HG03025 (cell line): Measurements from ENCODE around the gene MAJIN.

Experiments
- ATAC-seq: cut with Tn5 transposase; IDR thresholded peaks from one replicate; pipeline ENCODE4 v1.9.1; 2021; ENCODE audit warnings: mild to moderate bottlenecking, moderate library complexity; ENCODE audit not compliant: unreplicated experiment, low FRiP score

The MAJIN gene

DNA sequence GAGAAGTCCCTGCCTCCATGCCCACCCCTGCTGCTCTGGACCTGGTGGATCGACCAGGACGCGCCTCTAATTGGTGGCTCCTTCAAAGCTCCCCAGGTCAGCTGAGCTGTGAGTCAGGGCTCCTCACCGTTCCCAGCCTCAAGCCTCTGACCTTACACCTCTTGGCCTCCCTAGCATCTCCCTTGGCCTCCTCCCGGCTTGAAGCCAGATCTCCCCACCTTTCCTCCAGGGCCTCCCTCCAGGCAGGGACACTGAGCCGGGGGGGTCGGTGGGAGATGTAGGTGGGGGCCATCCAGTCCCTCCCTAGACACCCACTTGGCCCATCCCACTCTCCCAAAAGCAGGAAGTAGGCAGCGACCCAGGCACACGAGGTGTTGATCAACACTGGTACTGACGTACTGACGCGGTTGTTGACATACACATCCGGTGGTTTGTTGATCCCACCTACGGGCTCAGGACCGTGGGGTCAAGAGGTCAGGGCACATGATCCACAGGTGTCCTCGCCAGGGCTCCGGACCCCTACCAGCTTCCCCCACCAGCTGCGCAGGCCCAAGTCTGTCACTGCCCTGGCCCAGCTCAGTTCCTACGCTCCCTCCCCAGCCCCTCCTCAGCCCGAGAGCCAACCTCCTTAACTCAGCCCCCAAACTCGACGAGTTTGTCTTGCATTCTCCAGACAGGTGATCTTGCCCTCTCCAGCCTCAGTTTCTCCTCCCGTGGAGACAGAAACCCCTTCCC, 55.7 kb downstream of the MAJIN start:
- ATAC-seq: no peak

DNA sequence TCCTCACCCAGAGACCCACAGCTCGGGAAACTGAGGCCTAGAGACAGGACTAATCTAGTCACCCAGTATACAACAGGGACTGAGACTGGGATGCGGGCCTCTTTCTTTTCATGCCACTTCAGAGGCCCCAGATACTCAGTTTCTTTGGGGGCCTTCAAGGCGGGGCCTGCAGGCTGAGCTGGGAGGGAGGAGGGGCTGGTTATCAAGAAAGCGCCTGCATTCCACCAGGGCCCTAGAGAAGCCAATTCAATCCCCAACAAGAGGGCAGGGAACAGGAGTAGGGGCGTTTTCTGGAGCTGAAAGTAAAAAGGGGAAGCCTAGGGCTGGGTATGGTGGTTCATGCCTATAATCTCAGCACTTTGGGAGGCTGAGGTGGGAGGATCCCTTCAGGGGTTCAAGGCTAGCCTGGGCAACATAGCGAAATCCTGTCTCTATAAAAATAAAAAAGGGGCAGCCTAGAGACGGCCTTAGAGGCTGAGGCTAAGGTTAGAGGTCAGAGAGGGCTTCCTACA, 56.5 kb downstream of the MAJIN start:
- ATAC-seq: no peak

DNA sequence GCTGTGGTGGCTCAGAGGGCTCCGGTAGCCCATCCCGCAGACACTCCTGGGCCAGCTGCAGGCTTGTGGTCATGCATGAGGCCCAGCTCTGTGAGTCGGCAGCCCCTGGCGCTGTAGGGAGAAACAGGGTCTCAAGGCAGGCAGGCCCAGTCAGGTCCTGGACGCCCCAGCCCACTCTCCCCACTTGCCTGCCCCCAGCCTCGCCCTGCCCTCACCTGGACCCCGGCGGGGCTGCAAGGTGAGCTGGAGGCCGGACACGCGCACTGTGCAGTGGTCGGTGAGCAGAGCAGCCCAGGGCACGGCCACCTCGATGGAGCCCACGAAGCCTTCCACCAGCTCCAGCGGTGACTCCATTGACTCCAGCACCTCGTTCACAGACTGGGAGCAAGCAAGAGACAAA, 57.8 kb downstream of the MAJIN start:
- no peak for ATAC-seq

DNA sequence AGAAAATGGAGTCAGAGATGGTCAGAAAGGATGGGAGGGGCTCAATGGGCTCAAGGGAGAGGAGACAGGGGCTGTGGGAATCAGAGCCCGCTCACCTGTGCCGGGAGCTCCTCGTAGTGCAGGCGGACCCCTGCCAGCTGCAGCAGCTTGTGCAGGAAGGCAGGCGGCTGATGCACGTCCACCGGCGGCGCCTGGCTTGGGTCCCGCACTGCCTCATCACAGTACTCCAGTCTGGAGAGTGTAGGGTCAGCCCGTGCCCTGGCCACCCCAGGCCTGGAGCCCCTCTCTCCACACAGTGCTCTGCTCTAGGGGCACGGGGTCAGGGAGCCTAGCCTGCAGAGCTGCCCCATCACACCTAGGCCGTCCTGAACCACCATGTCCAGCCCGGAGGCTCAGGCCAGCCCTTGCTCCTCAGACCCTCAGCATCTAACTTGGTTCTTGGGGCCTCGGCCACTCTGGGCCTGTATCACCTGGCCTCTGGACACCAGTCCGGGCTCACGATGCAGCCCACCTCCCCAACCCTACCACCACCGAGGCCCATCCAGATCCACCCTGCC, 58.7 kb downstream of the MAJIN start:
- ATAC-seq: no peak

DNA sequence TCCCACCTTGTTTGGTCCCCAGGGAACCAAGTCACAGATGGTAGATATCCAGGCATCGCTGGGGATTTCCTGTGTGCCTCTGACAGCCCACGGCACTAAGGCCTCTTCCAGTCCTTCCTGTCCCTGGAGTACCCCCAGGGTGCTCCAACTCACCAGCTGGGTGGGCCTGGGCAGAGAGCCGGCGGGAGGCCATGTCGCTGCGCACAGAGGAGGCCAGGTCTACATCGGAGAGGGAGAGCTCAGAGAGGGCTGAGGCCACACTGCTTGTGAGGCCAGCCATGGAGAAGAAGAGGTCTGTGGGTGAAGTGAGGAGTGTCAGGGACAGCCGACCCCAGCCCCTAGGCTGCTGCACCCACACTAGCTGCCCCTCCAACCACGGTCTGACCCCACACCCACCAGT, 60.2 kb downstream of the MAJIN start:
- no peak for ATAC-seq

DNA sequence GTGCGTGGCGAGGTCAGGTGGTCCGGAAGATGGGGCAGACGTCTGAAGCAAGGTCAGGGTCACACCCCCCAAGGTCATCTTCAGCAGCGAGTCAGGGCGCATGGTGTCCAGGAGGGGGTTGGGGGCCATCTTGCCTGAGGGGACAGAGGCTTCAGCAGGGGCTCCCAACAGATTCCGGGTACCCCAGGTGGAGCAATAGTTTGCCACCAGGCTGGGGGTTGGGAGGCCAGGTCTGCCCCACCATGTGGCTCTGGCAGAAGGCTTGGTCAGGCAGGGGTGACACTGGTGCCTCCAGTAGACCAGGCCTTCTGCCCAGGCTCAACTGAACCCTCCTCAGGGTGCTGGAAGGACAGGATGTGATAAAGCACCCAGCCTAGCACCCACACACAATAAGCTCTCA, 60.8 kb downstream of the MAJIN start:
- ATAC-seq: no peak

DNA sequence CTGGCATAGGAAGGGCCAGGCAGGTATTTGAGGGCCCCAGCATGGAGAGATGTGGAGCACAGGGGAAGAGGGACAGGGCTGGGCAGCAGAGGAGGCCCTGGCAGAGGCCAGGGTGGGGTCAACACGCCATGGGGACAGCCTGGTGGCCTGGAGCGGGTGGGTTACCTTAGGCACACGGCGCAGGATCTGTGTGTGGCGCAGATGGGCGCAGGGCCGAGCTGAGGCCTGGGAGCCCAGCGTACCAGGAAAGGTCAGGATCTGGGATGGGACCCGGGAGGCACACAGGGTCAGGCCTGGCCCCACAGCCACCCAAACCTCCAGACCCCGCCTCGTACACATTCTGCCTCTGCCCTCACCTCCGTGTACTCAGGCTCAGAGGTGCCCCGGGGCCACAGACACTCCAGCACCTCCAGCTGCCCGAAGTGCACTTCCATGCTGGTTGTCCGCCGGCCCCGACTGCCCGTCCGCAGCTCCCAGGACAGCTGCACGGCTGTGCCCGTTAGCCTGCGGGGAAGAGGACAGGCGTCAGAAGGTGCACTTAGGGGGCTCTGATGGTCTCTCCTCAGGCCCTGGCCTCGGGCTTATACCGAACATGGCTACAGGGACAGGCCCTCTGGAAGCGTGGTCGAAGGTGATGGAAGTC, 61.3 kb downstream of the MAJIN start:
- ATAC-seq: no peak

DNA sequence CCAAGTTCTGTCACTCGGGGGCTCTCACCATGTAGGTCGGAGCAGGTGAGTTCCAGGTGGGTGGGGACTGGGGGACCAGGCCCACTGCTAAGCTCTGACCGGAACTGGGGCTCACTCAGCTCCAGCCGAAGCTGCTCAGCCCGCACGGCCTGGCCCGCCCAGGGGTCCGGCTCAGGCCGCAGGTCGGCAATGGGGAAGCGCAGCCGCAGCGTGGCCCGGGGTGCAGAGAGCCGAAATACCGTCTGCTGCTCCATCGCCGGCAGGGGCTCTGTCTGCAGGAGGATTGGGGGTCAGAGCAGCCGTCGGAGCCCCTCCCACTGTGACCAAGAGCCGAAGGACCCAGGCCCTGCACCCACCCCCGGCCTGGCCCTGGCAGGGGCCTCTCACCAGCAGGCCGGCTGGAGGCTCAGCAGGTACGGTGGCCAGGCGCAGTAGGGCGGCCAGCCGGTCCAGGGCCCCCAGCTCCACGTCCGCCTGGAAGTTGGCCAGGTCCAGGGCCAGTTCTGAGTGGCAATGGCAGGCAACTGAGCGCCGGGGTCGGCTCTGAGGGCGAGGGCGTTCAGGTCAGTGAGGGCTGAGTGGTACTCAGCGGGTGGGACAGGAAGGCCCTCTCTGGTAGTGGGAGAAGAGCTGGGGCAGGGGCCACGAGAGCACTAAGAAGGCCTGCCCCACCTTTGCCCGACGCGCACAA, 62.1 kb downstream of the MAJIN start:
- ATAC-seq: no peak

DNA sequence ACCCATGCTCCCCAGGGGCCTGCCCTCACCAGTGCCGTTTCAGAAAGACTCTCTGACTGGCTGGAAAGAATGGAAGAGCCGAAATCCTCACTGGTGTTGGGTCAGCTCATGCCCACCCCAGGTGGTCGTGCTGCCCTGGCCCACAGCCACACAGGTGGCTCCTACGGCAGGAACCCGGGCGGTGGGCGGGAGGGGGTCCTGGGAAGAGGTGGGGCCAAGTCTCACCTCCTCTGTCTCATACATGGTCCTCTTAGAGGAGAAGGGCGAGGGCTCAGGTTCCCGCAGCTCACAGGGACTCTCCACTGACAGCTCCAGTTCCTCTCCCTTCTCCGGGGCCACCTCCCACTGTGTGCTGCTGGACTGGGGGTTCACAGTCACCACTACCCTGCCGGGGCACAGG, 63.1 kb downstream of the MAJIN start:
- ATAC-seq: no peak

DNA sequence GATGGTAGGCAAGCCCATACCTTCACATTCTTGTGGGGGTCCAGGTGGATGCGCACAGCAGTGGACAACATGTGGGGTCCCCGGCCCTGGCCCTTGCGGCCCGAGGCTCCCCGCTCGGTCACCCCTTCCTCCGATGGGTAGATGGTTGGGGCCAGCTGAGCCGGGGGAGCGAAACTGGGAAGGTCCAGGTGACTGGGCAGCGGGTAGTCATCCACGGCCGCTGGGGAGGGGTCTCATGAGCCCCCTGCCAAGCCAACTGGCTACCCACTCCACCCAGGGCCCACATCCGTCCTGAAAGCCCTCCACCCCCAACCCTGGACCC, 65.6 kb downstream of the MAJIN start:
- no peak for ATAC-seq

DNA sequence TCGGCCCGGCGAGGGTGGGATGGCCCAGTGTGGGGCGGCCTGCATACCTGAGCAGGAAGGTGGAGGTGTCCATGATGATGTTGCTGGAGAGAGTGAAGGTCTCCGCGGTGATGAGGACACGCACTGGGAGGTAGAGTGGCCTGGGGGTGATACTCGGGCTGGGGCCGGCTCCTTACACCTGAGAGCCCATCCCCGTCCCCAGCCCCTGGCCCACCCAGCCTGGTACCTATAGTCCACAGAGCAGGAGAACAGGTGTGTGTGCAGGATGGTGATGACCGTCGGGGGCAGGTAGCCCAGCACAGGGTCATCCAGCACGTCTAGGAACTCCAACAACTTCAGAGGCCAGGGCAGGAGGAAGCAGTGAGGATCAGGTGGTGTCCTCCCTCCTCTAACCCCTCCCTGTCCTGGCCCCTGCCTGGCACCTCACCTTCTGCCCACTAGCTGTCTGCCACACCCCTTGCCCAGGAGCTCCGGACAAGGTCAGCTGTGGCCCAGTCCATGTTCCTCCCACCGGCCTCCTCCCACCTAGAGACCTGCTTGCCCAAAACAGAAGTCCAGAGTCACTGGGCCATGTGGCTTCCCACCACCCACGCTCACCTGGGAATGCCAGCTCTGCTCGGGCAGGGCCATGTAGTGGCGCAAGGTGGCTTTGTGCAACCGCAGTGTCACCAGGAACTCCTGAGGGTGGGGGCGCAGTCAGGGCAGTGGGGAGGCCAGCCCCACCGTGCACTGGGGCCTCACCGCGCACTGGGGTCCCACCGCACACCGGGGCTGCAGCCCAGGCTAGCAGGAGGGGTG, 66.2 kb downstream of the MAJIN start:
- no peak for ATAC-seq

DNA sequence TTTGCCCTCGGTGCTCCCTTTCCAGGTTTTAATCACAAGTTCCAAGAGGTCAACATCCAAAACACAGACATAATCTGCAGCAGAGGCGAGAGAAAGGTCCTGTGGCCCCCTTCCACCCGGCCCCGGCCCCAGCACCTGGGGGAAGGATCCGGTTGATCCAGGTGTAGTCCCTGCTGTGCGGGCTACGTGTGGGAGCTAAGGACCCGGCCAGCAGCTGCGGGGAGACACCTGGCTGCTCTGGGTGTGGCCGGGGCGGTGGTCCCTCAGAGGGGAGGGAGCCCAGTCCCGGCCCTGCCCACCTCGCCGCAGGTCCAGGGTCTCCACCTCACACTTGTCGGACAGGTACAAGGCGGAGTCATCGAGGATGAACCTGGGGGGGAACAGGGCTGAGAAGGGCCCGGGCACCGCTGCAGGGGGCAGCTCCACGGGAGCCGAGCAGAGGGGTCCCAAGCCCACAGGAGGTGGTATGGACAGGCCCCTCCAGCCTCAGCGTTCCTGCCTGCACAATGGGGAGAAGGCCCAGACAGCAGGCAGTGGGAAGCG, 68.5 kb downstream of the MAJIN start:
- ATAC-seq: no peak

DNA sequence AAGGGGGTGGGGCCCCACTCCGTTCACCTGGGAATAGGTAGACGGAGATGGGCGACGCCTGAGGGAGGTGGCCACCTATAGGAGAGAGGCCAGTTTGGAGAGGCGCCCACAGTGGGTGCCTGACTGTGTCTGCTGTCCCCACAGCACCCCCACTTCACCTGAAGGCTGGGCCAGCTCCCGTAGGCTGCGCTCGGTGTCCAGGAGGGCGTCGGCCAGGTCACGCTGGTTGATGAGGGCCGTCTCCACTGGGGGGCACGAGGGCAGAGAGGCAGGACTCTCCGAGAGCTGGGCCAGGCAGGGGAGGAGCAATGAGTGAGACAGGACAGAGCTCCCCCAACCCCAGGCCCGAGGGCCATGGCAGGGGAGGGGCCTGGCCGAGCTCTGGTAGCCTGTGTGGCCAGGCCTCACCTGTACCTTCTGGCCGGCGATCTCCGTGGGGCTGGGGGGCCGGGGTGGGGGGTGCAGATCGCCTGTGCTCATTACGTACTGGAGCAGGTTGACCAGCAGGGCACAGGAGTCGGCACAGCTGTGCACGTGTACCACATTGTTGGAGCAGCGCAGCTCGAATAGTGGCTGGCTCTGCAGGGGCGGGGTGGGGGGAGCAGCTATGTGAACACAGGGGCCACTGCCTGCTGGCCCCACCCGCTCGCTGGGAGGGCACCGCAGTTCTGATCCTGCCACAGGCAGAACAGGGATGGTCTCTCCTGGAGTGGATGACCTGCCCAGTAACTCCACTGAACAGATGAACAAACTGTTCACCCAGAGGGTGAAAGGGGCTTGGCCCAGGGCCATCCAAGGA, 69.6 kb downstream of the MAJIN start:
- ATAC-seq: no peak

DNA sequence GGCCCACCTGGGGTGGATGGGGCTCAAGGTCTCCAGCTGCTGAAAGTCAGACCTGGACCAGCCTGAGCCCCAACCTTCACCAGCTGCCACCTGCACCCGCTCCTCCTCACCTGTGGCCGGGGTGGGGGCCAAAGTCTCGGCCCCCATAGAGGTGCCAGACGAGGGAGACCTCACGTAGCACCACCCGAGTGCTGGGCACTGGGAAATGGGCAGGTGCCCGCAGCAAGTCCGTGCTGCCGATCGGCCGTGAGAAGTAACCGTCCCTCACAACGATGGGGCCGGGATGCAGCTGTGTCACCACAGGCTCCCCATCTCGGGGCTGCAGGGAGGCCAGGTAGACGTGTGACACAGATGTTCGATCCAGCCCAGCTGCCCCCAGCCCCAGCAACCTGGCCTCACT, 71.1 kb downstream of the MAJIN start:
- no peak for ATAC-seq

DNA sequence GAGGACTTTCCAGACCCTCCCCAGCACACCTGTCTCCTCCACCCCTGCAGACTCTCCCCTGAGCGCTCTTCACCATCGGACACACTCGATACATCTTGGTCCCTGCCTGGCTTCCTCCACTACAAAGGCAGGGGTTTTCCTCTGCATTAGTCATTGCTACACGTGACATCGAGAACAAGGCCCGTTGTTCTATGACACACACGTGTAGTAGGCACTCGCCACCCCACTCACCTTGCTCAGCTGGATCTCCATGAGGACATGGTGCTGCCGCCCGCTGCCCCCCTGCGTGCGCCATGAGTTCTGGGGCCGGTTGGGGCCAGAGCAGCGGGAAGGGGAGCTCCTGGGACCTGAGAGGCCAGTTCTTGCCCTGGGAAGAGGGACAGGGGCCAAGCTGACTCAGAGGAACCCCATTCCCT, 71.6 kb downstream of the MAJIN start:
- ATAC-seq: no peak

DNA sequence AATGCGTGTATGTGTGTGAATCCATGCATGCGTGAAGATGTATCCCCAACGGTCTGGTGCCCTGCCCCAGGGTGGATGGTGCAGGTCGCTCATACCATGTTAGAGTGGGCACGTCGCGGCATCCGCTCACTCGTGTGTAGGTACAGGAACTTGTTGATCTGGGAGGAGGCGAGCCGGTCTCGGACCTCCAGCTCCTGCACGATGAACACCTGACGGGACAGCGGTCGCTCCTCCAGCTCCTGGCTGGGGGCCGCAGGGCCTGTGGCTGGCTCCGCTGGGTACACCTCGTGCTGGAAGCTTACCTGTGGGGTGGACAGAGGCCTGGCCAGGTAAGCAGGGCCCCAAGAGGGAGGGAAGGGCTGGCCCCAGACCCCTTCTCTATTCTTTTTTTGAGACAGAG, 73.4 kb downstream of the MAJIN start:
- ATAC-seq: no peak

DNA sequence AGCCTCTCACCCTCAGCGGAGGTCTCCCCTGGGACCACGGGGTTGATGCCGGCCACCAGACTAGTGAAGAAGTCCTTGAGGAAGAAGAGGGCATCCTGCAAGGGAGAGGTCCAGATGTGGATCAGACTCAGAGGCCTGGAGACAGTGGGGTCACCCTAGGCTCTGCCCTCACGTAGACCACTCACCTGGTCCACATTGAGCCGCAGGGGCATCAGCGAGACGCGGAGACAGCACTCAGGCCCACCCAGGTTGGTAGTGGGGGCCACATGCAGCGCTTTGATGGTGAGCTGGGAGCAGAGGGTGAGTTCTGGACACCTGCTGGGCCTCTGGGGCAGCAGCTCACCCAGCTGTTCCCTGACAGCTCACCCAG, 73.8 kb downstream of the MAJIN start:
- ATAC-seq: no peak

DNA sequence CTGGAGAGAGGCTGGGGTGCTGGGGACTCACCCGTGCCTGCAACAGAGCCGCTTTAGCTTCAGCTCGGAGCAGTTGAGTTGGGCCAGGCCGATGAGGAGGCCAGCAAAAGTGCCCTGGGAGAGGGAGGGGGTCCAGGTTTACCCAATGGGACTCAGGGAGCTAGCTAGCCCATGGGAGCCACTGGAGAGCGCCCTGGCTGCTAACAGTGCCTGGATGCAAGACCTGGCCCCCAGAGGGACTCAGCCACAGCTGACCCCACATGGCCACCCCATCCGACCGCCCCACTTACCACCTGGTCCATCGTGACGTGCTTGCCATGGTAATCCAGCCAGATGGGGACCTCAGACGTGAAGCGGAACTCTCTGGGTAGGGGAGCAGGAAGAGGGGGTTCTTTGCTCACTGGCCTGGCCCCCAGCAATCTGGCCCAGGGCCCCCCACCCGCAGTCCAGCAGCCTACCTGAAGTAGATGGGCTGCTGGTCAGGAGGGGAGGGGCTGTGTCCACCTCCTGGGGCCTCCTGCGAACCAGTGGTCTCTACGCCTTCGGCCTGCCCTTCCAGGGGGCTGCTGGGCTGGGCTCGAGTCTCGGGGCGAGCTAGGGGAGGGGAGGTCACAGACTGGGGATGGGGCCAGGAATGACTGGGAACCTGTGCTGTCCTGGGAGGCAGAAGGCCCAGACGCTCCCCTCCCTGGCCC, 74.4 kb downstream of the MAJIN start:
- ATAC-seq: no peak

DNA sequence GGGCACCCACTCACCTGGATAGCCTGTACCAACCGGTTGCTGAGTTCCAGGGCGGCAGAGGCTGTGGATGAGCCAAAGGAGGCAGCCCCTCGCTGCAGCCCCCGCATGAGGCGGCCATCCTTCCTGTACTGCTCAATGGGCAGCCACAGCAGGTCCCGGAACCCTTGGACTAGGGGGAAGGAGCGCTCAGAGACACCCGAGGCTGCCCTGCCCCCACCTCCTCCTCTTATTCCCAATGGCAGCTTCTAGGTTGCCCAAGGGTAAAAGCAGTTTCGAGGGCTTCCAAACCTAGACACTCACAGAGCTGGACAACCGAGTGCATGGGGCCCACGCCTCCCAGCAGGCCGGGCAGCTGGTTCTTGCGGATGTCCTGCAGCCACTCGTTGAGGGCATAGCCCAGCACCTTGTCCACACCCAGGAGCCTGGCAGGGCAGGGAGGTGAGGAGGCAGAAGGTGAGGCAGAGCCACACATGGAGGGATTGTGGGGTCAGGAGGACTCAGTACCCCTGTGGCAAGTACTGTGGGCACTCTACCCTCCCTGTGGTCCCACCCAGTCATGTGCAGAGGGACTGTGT, 75.4 kb downstream of the MAJIN start:
- no peak for ATAC-seq
